GM10248 (cell line): ENCODE data around the gene TSC2.
A peak's percentile ranks its signal among the peaks of the same experiment; 100 is the strongest.
"Not testable (repeated sequence)": the region's sequence is repeated elsewhere in the genome, so short reads cannot be mapped to it uniquely, and the experiment has no call there.

ENCODE experiments used
- CTCF ChIA-PET: fragments of 300-600 bp; sonication (Branson Sonifier 250); formaldehyde crosslinking; extraction: SDS; loops from one replicate; lab custom pipeline; 2021; ENCODE audit warnings: antibody characterized with exemption; lab: Yijun Ruan, JAX
- POLR2A ChIA-PET: fragments of 350-650 bp; sonication (Branson Sonifier 250); formaldehyde crosslinking; extraction: SDS; loops from one replicate; lab custom pipeline; 2020; ENCODE audit warnings: antibody characterized with exemption; lab: Yijun Ruan, JAX
- DNase-seq: peaks from one replicate; pipeline ENCODE4 v3.0.0; 2012; ENCODE audit errors: extremely low spot score
- TF ChIP-seq, protein P1 (sequence below): IDR thresholded peaks from 2 replicates; pipeline ENCODE4 v1.5.1; 2012; ENCODE audit warnings: mild to moderate bottlenecking, low read depth; ENCODE audit errors: extremely low read depth, missing control alignments, control extremely low read depth

Gene TSC2

DNA sequence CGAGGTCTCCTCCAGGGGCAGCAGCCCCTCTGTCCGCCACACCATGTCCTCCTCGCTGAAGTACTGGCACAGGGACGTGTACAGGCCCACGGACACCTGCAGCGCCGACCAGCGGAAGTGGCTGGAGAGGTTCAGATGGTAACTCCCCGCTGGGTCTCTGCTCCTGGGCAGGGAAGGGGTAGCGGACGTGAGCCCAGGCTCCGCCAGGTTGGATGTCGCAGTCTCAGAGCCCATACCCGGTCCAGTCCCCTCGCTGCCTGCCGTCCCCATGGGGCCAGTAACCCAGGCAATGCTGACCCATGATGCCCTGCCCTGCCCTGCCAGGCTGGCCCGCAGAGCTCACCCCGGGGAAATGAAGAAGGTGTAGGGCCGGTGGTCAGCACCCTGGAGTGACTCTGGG lies 54.7 kb downstream of the TSC2 start:
- TF ChIP-seq, protein P1, sequence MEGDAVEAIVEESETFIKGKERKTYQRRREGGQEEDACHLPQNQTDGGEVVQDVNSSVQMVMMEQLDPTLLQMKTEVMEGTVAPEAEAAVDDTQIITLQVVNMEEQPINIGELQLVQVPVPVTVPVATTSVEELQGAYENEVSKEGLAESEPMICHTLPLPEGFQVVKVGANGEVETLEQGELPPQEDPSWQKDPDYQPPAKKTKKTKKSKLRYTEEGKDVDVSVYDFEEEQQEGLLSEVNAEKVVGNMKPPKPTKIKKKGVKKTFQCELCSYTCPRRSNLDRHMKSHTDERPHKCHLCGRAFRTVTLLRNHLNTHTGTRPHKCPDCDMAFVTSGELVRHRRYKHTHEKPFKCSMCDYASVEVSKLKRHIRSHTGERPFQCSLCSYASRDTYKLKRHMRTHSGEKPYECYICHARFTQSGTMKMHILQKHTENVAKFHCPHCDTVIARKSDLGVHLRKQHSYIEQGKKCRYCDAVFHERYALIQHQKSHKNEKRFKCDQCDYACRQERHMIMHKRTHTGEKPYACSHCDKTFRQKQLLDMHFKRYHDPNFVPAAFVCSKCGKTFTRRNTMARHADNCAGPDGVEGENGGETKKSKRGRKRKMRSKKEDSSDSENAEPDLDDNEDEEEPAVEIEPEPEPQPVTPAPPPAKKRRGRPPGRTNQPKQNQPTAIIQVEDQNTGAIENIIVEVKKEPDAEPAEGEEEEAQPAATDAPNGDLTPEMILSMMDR, result no peak
- POLR2A ChIA-PET, result no interaction called here
- CTCF ChIA-PET, result no interaction called here
- DNase-seq, result no peak

DNA sequence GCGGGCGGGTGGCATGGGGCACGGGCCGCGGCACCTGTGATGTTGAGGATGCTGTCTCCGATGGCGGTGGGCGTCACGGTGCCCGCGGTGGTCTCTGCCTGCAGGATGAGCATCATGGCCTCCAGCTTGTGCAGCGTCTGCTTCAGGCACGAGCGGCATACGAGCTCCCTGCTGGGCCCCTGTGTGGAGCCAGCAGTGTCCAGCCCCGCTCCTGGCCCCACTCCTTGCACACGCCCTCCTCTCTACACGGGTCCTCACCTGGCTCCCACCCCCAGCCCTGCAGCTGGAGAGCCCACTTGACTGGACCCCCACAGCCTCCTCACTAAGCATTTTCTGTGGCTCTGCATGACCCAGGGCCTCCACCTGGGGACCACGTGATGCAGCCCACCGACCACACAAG lies 56.7 kb downstream of the TSC2 start:
- POLR2A ChIA-PET, DNase-seq, CTCF ChIA-PET: not testable (repeated sequence)

DNA sequence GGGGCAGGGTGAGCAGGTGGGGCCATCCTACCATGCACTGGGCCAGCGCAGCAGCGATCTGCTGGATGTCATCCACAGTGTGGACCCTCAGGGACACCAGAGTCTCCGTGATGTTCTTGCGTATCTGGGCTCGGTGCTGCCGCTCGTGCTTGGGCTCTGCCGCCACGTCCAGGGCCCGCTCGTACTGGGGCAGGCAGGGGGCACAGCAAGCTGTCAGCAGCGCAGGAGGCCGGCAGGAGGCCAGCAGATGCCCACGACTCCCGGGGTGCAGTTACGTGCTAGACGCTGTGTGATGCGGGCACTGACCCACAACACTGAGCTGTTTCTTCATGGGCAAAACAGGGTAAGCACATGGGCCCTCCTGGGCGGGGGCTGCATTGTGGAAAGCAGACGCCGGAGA lies 57.5 kb downstream of the TSC2 start:
- CTCF ChIA-PET, POLR2A ChIA-PET, DNase-seq: not testable (repeated sequence)

DNA sequence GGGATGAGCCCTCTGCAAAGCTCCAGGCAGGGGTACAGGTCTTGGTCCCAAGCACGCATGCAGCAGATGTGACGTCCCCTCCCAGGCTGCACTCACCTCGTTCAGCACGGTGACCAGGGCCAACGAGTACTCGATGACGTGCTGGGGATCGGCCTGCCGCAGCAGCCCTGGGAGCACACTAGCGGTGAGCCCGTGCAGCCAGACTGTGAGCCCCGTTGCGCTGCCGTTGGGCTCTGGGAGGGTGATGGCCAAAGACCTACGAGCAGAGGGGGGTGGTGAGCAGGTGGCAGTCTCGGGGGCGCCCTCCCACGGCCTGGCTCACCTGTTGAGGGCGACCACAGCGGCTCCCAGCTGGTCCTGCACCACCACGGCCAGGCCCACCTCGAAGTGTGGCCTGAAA lies 58.0 kb downstream of the TSC2 start:
- DNase-seq, result peak; percentile 11
- CTCF ChIA-PET, POLR2A ChIA-PET: not testable (repeated sequence)

DNA sequence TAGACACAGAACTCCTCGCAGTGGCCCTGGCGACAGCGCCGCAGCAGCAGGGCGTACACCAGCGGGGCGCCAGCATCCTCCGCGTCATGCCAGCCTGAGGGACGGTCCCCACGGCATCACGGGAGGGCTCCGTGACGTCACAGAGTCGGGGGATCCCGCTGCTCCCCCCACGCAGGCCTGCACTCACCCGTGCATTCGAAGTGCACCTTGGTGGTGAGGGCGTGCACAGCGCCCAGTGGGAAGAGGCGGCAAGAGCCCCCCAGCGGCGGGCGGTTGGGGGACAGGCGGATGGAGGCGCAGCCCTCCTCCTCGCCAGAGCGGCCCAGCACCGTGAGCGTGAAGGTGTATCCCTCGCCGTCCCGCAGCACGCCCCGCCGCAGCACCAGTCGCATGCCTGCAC lies 58.4 kb downstream of the TSC2 start:
- DNase-seq, POLR2A ChIA-PET, CTCF ChIA-PET: not testable (repeated sequence)

DNA sequence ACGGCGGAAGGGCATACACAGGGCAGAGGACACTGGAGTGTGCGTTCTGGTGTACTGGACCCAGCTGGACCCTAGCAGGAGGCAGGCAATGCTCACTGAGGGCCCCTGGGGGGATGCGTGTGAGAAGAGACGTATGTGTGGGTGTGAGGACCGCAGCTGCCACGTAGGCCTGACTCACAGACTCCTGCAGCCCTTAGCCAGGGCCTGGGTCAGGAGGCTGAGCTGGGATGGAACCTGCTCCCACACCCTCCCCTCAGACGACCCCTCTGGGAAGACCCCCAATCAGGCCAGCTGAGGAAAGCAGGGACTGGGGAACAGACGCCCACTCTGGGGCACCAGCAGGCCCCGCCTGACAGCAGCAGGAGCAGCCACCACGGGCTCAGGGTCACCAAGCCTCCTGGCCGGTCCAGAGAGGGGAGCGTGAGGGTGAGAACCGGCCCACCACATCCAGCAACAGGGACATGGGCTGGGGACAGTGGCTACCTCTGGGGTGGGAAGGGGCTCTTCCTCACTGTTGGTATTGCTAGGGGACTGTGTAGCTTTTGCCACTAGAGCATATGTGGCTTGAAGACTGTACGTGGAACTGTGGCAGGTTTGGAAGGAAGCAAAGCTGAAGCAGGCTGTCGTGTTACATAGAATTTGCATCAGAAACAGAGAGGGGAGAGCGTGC lies 59.5 kb downstream of the TSC2 start:
- DNase-seq, CTCF ChIA-PET, POLR2A ChIA-PET: not testable (repeated sequence)

DNA sequence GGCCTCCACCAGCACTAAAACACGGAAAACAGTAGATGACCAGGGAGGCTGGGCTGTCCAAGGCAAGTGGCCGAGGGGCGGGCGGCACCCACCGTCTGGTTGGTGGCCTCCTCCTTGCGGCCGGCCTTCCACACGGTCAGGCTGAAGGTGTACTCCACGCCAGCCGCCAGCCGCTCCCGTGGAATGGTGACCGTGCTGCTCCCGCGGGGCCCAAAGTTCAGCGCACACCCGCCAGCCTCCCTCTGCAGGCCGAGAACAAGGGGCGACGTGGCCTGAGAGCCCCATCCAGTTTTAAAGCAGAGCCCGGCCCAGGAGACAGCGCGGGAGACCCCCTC lies 60.0 kb downstream of the TSC2 start:
- CTCF ChIA-PET, POLR2A ChIA-PET: not testable (repeated sequence)

DNA sequence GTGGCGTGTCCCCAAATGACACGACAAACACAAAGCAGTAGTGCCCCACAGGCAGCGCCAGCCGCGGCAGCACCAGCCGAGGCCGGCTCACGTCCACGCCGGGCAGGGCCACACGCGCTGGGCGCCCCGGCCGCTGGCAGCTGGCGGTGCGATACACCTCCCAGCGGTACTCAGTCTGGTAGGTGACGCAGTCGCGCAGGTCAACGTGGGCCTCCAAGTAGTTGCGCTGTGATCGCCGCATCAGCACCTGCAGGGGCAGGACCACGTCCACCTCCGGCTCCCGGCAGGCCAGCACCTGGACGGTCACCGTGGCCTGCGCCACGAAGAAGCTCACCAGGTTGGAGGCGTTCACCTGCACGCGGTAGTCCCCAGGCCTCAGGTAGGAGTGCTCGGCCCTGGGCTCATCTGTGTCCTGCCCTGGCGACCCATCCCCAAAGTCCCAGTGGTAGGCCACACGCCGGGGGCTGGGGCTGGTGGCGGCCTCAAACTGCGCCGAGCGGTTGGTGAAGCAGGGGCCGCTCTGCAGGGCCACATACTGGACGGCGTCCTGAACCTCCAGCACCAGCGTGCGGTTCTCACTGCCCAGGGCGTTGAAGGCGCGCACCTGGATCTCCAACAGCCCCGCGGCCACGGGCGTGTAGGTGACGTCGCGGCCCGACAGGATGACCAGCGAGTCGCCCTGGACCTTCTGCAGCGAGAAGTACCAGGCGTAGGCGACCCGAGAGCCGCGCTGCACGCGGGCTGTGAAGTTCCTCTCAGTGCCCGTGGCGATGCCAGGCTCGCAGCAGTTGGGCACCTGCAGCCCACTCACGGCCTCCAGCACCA lies 60.9 kb downstream of the TSC2 start:
- POLR2A ChIA-PET, DNase-seq: not testable (repeated sequence)
- CTCF ChIA-PET, result interaction anchor here (1.7 kb wide), 1 partner anchor 32 kb away, joined by 4 read pairs; no protein-coding TSS in a partner anchor

More for the DNA sequence above, 60.0 kb downstream of the TSC2 start:
- not testable (repeated sequence) for DNase-seq

DNA sequence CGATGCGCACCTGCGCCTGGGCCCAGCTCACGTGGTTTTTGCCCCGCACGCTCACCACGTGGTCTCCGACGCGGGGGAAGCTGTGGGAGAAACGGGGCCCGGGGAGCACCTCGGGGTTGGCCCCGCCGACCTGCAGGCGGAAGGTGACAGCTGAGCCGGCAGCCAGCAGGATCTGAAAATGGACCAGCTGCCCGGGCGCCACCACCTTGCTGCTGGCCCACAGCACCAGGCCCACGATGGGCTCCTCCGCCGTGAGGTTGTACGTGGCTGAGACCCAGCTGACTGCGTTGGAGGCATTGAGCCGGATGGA lies 61.4 kb downstream of the TSC2 start:
- CTCF ChIA-PET, result interaction anchor here (1.7 kb wide), 1 partner anchor 31 kb away, joined by 4 read pairs; no protein-coding TSS in a partner anchor
- DNase-seq, POLR2A ChIA-PET: not testable (repeated sequence)

DNA sequence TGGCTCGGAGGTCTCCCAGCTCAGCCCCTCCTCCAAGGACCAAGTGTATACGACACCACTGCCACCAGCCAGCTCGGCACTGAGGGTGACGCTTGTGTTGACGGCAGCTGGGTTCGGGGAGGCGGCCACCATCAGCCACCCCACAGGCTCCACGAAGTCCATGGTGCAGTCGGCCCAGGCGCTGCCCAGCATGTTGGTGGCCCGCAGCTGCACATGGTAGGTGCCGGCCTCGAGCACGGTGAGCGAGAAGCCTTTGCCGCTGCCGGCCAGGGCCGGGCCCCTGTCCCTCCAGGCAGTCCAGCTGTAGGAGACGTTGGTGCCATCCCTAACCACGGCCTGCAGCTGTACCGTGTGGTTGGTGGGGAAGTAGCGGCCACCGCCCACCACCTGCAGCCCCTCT lies 62.1 kb downstream of the TSC2 start:
- DNase-seq, POLR2A ChIA-PET: not testable (repeated sequence)
- CTCF ChIA-PET, result interaction anchor here (1.7 kb wide), 1 partner anchor 31 kb away, joined by 4 read pairs; no protein-coding TSS in a partner anchor

DNA sequence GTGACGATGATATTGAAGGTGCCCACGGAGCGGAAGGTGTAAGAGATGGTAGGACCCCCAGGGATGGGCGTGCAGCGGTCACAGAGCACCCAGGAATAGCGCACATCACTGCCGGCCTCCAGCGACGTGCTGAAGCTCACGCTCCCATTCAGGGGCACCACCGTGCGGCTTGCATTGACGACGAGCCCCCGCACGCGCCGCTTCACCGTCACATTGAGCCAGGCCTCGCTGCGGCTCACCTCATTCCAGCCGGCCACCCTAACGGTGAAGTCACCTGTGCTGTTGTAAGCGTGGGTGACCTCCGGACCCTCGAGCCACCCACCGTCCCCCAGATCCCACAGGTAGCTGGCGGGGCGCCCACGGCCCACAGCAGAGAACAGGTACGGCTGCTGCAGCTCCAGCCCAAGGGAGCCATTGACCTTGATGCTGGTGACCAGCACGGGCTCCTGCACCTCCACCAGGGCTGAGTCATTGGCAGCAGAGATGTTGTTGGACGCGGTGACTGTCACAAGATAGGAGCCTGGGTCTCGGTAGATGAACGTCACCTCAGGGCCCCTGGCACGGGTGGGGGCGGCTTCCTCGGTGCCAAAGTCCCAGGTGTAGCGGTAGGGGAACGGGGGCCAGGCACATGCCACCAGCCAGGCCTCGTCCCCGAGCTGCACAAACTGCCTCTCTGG lies 62.7 kb downstream of the TSC2 start:
- DNase-seq, POLR2A ChIA-PET, CTCF ChIA-PET: not testable (repeated sequence)

DNA sequence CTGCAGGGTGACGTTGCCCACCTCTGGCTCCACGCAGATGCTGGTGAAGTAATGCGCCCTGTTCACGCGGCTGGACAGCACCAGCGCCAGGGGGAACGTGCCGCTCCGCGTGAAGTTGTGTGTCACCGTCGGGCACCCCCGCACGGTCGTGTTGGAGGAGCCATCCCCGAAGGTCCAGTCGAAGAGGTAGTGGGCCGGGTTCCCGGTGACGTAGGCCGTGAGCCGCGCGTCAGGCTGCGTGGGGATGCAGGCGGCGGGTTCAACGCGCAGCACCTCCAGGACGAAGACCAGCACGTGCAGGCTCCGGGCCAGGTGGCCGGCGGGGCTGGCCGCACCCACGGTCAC lies 63.2 kb downstream of the TSC2 start:
- CTCF ChIA-PET, POLR2A ChIA-PET, DNase-seq: not testable (repeated sequence)

DNA sequence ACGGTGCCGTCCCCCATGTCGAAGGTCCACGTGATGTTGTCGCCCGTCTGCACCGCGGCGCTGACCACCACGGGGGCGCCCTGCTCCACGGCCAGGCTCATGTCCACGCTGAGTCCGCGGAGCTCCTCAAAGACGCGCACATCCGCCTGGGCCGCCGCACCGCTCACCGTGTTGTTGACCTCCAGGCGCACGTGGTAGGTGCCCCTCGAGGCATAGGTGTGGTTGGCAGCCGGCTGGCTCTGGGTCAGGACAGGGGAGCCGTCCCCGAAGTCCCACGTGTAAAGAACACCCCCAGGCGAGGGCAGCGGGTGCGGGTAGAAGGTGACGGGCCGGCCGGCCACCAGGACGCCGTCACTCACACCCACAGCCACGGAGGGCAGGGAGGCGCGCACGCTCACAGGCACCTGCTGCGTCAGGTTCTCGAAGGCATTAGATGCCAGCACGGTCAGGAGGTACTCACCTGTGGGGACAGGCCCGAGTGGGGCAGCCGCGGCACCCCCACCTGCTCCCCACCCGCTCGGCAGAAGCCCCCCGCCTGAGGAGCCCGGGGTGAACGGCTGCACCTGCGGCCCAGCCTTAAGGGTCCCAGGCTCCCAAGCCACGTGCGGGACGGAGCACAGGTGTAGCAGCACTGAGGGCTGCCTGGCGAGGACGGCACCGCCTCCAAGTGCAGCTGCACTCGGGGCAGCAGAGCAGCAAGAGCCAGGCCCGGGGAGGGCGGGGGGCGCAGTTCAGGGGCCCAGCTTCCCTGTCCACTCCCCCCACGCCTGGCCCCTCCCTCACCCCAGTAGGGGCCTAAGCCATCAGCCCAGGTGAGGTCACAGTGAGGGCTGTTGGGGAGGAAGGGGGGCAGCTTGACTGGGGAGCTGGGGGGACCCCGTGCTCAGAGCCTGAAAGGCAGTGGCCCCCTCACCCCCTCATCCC lies 63.9 kb downstream of the TSC2 start:
- POLR2A ChIA-PET, DNase-seq, CTCF ChIA-PET: not testable (repeated sequence)

DNA sequence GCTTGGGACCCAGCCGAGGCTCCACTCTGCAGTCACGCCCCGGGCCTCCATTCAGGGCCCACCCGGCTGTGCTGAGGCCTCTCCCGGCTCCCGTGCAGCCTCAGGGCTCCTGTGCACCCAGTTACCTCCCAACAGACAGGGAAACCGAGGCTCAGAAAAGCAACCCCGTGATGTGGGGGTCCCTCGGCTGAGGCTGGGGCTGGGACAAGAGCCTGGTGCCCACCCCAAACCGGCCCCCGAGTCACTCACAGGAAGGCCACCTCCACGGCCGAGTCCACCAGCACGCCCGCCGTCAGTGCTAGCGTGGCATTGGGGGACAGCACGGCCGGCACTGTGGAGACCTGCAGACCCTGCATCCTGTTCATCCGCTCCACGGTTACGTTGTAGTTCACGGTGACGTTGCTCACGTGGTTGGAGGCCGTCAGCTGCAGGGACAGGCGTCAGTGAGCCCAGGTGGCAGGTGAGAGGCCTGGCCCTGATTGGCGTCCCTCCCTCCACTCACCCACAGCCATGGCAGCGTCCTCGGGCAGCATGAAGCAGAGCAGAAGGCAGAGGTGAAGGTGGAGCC lies 64.8 kb downstream of the TSC2 start:
- CTCF ChIA-PET, DNase-seq, POLR2A ChIA-PET: not testable (repeated sequence)

DNA sequence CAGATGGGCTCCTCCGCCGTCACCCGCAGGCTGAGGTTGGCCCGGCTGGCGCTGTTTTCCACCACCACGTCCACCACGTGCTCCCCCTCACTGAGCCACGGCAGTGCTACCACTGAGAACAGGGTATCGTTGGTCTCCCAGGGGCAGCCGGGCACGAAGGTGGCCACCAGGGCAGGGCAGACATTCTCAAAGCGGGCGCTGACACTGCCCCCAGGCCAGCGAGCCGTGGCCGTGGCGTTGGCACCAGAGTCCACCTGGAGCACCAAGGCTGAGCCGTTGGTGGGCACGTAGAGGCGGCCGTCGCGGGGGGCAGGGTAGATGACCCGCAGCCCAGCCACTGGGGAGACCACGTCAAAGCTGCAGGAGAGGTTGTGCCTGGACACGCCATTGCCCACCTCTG lies 66.4 kb downstream of the TSC2 start:
- POLR2A ChIA-PET, DNase-seq, CTCF ChIA-PET: not testable (repeated sequence)
